A549 treated with GW870086 at 1 μM for 4 hours (cell line): ENCODE measurements around the gene SLF2. TPM values are rescaled to one million over a fixed set of nuclear protein-coding genes. Genes with fewer than 3 reads are reported as not detected.

ENCODE experiments used
- total RNA-seq: library from RNA; stranded (reverse); fragments of 200-300 nt; extraction: Qiagen RNA extraction; gene quantifications from 5 replicates; pipeline ENCODE4 v1.2.3, GENCODE V29; 2022; ENCODE audit warnings: low read depth

The SLF2 gene
- total RNA-seq: 8.2 to 10.2 TPM (median 8.7 TPM) in 5 replicates

GRCh38 chr10:100912605-100913469 lies at the start of gene SLF2:
Gene SLF2 (plus strand): TSS chr10:100912963. CDS start chr10:100913111, 148 bp downstream.

GRCh38 chr10:100969187-100970075 lies 56.7 kb downstream of the SLF2 start, which contains the start of gene SEMA4G:
Gene SEMA4G (plus strand): TSS chr10:100969504. CDS start chr10:100972913, 3,409 bp downstream.

GRCh38 chr10:100986952-100987684 lies 74.4 kb downstream of the SLF2 start, which contains the start of the genes MRPL43 and TWNK:
Gene MRPL43 (minus strand): TSS chr10:100987497. CDS start chr10:100987443, 54 bp downstream.
Gene TWNK (plus strand): TSS chr10:100987543. CDS start chr10:100988211, 668 bp downstream.

GRCh38 chr10:100999742-101000126 lies 87.0 kb downstream of the SLF2 start, which contains the start of gene LZTS2:
Gene LZTS2 (plus strand): TSS chr10:100999808. CDS start chr10:101002539, 2,731 bp downstream.

Other genes with a start within 250 kb of the SLF2 start
- 0.15 to 0.27 TPM (median 0.17 TPM) in 5 replicates for gene PAX2, start 167.4 kb upstream of the SLF2 start, total RNA-seq
- 7.5 to 9.3 TPM (median 8.7 TPM) in 5 replicates for gene SEMA4G, start 56.5 kb downstream of the SLF2 start, total RNA-seq
- 77.2 to 98.6 TPM (median 93.0 TPM) in 5 replicates for gene MRPL43, start 74.5 kb downstream of the SLF2 start, total RNA-seq
- gene TWNK, start 74.6 kb downstream of the SLF2 start, total RNA-seq: 38.5 to 44.7 TPM (median 39.8 TPM) in 5 replicates
- 29.2 to 46.6 TPM (median 42.6 TPM) in 5 replicates for gene LZTS2, start 86.8 kb downstream of the SLF2 start, total RNA-seq
- gene PDZD7, start 118.2 kb downstream of the SLF2 start, total RNA-seq: 0.67 to 1.3 TPM (median 0.90 TPM) in 5 replicates
- gene SFXN3, start 118.3 kb downstream of the SLF2 start, total RNA-seq: 38.1 to 53.5 TPM (median 47.1 TPM) in 5 replicates
- gene KAZALD1, start 149.0 kb downstream of the SLF2 start, total RNA-seq: 2.3 to 3.1 TPM (median 2.8 TPM) in 5 replicates
- not detected in 5 replicates for gene TLX1, start 218.3 kb downstream of the SLF2 start, total RNA-seq